ENCODE data around the gene INSIG2. TPM values are rescaled to one million over a fixed set of nuclear protein-coding genes. Genes with fewer than 3 reads are reported as not detected.

The INSIG2 gene
- polyA plus RNA-seq, 1 experiment, result 7.5 TPM

DNA sequence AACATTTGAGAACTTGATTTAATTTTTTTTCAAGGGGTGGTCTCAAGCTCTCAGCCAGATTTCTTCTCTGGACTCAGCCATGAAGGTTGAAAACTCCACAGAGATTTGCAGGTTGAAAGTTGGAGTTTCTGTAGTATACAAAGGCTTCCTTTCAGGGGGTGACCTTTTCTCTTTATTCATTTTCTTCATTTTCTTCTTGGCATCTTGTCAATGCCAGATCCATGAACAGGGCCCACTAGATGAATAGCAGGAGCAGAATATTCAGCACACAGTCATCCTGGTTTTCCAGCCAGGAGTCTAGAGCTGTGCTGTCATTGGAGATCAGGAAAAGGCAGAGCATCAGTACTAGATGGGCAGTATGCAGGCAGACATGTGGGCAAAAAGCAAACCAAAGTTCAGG lies 62.0 kb downstream of the INSIG2 start:
- DNase-seq (ENCODE audit: low read depth), result no peak
- CTCF ChIA-PET, result interaction anchor here (2.8 kb wide), 1 partner anchor 103 kb away, joined by 6 read pairs; no protein-coding TSS in a partner anchor
- H3K4me3 ChIP-seq (ENCODE audit: low read depth, low read length), result no peak overlapping the region
- no peaks in the 10 kb centered on the region; the same call in 1 of the 2 replicates for H3K27me3 ChIP-seq (ENCODE audit: control insufficient read depth, insufficient read depth, low read length)
- TF ChIP-seq, protein P1, sequence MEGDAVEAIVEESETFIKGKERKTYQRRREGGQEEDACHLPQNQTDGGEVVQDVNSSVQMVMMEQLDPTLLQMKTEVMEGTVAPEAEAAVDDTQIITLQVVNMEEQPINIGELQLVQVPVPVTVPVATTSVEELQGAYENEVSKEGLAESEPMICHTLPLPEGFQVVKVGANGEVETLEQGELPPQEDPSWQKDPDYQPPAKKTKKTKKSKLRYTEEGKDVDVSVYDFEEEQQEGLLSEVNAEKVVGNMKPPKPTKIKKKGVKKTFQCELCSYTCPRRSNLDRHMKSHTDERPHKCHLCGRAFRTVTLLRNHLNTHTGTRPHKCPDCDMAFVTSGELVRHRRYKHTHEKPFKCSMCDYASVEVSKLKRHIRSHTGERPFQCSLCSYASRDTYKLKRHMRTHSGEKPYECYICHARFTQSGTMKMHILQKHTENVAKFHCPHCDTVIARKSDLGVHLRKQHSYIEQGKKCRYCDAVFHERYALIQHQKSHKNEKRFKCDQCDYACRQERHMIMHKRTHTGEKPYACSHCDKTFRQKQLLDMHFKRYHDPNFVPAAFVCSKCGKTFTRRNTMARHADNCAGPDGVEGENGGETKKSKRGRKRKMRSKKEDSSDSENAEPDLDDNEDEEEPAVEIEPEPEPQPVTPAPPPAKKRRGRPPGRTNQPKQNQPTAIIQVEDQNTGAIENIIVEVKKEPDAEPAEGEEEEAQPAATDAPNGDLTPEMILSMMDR (IDR thresholded peaks at IDR 0.05; ENCODE audit: insufficient read depth, low read depth, low read length), result no peak
- H3K36me3 ChIP-seq (ENCODE audit: control insufficient read depth, insufficient read depth, low read length), result no peaks in the 10 kb centered on the region
- POLR2A ChIA-PET, result no interaction called here

DNA sequence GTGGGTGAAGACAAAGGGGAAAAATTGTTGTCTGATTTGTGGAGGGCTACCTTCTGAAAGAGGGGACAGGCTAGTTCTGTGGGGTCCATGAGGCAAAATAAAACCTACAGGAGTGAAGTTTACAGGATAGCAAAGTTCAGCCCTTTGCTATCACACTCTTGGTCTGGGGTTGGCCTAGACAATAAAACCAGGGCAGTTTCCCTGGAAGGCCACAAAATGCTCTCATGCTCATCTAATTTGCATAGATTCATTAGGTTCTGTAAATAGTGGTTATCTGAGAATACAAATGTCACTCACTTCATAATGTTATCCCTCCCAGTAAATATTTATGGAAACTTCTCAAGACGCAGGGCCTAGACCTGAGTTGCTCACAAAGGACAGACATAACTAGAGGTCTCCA lies 63.6 kb downstream of the INSIG2 start:
- Histone ChIP-seq H3K36me3 (ENCODE audit: control insufficient read depth, insufficient read depth, low read length) (no peaks in the 10 kb centered on the region), H3K27me3 (ENCODE audit: control insufficient read depth, insufficient read depth, low read length) (no peaks in the 10 kb centered on the region; the same call in 1 of the 2 replicates), H3K4me3 (ENCODE audit: low read depth, low read length) (no peak overlapping the region)
- ChIA-PET CTCF (no interaction called here), POLR2A (no interaction called here)
- TF ChIP-seq, protein P1 (IDR thresholded peaks at IDR 0.05; ENCODE audit: insufficient read depth, low read depth, low read length), result no peak
- DNase-seq (ENCODE audit: low read depth), result no peak

DNA sequence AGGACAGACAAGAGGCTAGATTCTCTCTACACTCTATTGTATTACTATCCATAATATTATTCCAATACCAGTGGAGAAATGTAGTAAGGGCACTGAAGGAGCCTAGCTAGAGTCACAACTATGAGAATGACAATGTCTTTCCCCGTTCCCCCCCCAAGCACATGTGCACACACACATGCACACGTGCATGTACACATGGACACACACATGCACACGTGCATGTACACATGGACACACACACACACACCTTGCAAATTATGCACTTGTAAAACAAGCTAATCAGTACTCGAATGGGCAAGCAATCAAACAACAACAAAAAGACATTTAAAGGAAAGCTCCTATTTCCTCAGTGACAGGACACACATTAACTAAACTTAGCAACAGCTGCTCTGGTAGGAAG lies 65.2 kb downstream of the INSIG2 start:
- TF ChIP-seq, protein P1 (IDR thresholded peaks at IDR 0.05; ENCODE audit: insufficient read depth, low read depth, low read length), result no peak
- no peak overlapping the region for H3K4me3 ChIP-seq (ENCODE audit: low read depth, low read length)
- no peaks in the 10 kb centered on the region; the same call in 1 of the 2 replicates for H3K27me3 ChIP-seq (ENCODE audit: control insufficient read depth, insufficient read depth, low read length)
- no peaks in the 10 kb centered on the region for H3K36me3 ChIP-seq (ENCODE audit: control insufficient read depth, insufficient read depth, low read length)
- no peak for DNase-seq (ENCODE audit: low read depth)
- CTCF ChIA-PET, result no interaction called here
- POLR2A ChIA-PET, result no interaction called here

DNA sequence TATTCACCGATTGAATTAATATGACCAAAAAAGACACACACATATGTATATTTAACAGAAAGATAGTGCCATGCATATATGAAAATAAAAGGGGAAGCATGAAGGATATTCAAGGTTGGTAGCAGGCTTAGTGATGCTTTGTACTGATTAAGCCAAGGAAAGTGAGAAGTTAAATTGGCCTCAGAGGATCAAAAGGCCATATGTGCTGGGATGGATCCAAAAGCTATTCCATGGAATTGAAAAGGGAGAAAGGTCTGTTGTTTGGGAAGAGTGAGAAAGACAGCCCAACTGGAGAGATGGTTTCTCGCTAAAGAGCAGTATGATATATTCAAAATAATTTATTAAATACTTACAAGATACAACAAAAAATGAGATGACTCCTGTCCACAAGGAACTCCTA lies 65.9 kb downstream of the INSIG2 start:
- Histone ChIP-seq H3K36me3 (ENCODE audit: control insufficient read depth, insufficient read depth, low read length) (no peaks in the 10 kb centered on the region), H3K27me3 (ENCODE audit: control insufficient read depth, insufficient read depth, low read length) (no peaks in the 10 kb centered on the region; the same call in 1 of the 2 replicates), H3K4me3 (ENCODE audit: low read depth, low read length) (no peak overlapping the region)
- TF ChIP-seq, protein P1 (IDR thresholded peaks at IDR 0.05; ENCODE audit: insufficient read depth, low read depth, low read length), result no peak
- DNase-seq (ENCODE audit: low read depth), result no peak
- ChIA-PET CTCF (interaction anchor here (0.8 to 0.9 kb wide), 2 partner anchors 15 to 23 kb away, joined by 3 read pairs; no protein-coding TSS in a partner anchor), POLR2A (no interaction called here)

Other genes with a start within 250 kb of the INSIG2 start
- 12.8 and 17.3 TPM in 2 replicates for gene CCDC93, start 74.4 kb upstream of the INSIG2 start, polyA plus RNA-seq (2011; rRNA removed)

Measured in BJ (cell line).